ENCODE results near the gene TRIM37. TPM values are rescaled to one million over a fixed set of nuclear protein-coding genes. Genes with fewer than 3 reads are reported as not detected.

Gene TRIM37
- total RNA-seq, 1 donor from 2014 or later, result 20.3 TPM

DNA sequence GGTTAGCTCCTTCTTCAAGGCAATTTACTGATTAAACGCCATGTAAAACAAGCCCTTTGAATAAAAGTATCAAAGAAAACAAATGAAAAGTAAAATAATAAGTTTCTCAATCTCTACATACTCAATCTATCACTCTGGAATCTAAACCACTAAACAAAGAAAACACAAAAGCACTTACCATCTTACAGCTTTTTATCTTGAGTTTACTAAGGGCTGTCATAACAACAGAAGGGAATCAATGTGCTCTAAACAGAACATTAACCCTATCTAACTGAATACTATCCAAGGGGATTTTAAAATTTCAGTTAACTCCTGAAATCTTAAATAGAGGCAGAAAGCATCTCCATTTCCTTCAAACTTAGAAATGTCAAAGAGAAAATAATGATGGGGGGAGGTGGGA is 44.9 kb upstream of the TRIM37 start:
- intact Hi-C loops (cut with DNase I), result no loop called here
- H3K4me3 ChIP-seq, result no peak overlapping the region

GRCh38 chr17:59151006-59151405 is 44.3 kb upstream of the TRIM37 start:
- TF ChIP-seq, protein P1, sequence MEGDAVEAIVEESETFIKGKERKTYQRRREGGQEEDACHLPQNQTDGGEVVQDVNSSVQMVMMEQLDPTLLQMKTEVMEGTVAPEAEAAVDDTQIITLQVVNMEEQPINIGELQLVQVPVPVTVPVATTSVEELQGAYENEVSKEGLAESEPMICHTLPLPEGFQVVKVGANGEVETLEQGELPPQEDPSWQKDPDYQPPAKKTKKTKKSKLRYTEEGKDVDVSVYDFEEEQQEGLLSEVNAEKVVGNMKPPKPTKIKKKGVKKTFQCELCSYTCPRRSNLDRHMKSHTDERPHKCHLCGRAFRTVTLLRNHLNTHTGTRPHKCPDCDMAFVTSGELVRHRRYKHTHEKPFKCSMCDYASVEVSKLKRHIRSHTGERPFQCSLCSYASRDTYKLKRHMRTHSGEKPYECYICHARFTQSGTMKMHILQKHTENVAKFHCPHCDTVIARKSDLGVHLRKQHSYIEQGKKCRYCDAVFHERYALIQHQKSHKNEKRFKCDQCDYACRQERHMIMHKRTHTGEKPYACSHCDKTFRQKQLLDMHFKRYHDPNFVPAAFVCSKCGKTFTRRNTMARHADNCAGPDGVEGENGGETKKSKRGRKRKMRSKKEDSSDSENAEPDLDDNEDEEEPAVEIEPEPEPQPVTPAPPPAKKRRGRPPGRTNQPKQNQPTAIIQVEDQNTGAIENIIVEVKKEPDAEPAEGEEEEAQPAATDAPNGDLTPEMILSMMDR (IDR thresholded peaks at IDR 0.05), result no peak
- H3K27ac ChIP-seq, result no peak overlapping the region
- no peak for ATAC-seq
- no peaks in the 10 kb centered on the region for H3K27me3 ChIP-seq
- DNase-seq, result no peak
- H3K9me3 ChIP-seq, result no peaks in the 10 kb centered on the region
- H3K4me1 ChIP-seq, result peaks cover 3% of the 10 kb centered on the region
- no peaks in the 10 kb centered on the region for H3K36me3 ChIP-seq
- no peak overlapping the region for H3K4me3 ChIP-seq
- intact Hi-C loops (cut with DNase I), result no loop called here

More for the DNA sequence above, 44.9 kb upstream of the TRIM37 start:
- DNase-seq, result no peak
- ATAC-seq, result no peak
- TF ChIP-seq, protein P1 (IDR thresholded peaks at IDR 0.05), result no peak
- no peaks in the 10 kb centered on the region for H3K9me3 ChIP-seq
- peaks cover 5% of the 10 kb centered on the region for H3K4me1 ChIP-seq
- H3K27me3 ChIP-seq, result no peaks in the 10 kb centered on the region
- no peak overlapping the region for H3K27ac ChIP-seq
- H3K36me3 ChIP-seq, result no peaks in the 10 kb centered on the region

DNA sequence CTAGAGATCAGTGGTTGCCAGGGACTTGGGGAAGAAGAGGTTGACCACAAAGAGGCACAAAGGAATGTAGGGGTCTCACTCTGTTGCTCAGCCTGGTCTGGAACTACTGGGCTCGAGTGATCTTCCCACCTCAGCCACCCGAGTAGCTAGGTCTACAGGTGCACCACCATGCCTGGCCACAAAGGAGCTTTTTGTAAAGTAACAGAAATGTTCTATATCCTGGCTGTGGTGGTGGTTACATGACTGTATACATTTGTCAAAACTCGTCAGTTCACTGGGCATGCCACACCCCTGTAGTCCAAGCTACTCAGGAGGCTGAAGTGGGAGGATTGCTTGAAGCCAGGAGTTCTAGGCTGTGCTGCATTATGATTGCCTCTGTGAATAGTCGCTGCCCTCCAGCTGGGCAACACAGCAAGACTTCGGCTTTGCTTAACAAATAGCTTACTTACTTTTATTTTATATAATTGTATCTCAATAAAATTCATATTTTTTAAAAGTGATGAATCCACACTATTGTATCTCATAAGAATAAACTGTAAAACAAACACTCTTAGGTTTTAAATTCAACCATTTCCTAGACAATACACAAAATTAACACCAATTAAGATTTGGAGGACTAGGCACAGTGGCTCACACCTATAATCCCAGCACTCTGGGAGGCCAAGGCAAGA is 43.3 kb upstream of the TRIM37 start:
- Histone ChIP-seq H3K27ac (no peak overlapping the region), H3K4me3 (no peak overlapping the region), H3K9me3 (no peaks in the 10 kb centered on the region), H3K27me3 (no peaks in the 10 kb centered on the region), H3K36me3 (no peaks in the 10 kb centered on the region), H3K4me1 (no peaks in the 10 kb centered on the region)
- no peak for ATAC-seq
- DNase-seq, result no peak
- intact Hi-C loops (cut with DNase I), result no loop called here
- TF ChIP-seq, protein P1 (IDR thresholded peaks at IDR 0.05), result no peak

DNA sequence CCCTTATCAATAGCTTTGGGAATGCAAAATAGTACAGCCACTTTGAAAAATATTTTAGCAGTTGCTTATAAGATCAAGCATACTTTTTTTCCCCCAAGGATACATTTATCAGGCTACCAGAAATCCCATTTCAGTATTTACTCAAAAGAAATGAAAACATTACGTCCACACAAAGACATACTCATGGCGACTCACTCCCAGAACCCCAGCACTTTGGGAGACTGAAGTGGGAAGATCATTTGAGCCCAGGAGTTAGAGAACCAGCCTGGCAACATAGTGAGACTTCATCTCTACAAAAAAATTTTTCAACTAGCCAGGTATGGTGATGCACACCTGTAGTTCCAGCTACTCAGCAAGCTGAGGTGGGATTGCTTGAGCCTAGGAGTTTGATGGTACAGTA is 42.4 kb upstream of the TRIM37 start:
- TF ChIP-seq, protein P1 (IDR thresholded peaks at IDR 0.05), result no peak
- H3K4me3 ChIP-seq, result no peak overlapping the region

DNA sequence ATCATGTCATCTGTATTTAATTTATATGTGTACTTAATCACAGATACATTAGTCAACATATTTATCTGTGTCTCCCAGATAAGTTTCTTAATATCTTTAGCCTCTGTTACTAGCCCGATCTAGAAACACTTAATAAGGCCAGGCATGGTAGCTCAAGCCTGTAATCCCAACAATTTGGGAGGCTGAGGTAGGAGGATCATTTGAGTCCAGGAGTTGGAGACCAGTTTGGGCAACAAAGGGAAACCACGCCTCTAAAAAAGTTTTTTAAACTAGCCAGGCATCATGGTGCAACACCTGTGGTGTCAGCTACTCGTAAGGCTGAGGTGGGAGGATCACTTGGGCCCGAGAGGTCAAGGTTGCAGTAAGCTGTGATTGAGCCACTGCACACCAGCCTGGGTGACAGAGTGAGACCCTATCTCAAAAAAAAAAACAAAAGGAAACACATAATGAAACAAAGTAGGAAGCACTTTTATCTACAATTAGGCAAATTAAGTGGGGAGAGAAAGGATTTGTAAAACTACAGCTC is 39.0 kb upstream of the TRIM37 start:
- intact Hi-C loops (cut with DNase I), result no loop called here
- no peaks in the 10 kb centered on the region for H3K9me3 ChIP-seq
- no peak for DNase-seq
- no peaks in the 10 kb centered on the region for H3K36me3 ChIP-seq
- TF ChIP-seq, protein P1 (IDR thresholded peaks at IDR 0.05), result no peak
- H3K27me3 ChIP-seq, result no peaks in the 10 kb centered on the region
- no peak overlapping the region for H3K27ac ChIP-seq
- no peaks in the 10 kb centered on the region for H3K4me1 ChIP-seq
- ATAC-seq, result no peak
- no peak overlapping the region for H3K4me3 ChIP-seq

More for the DNA sequence above, 42.4 kb upstream of the TRIM37 start:
- intact Hi-C loops (cut with DNase I), result no loop called here
- H3K27ac ChIP-seq, result no peak overlapping the region
- H3K9me3 ChIP-seq, result no peaks in the 10 kb centered on the region
- no peak for DNase-seq
- no peaks in the 10 kb centered on the region for H3K4me1 ChIP-seq
- no peaks in the 10 kb centered on the region for H3K27me3 ChIP-seq
- ATAC-seq, result no peak
- no peaks in the 10 kb centered on the region for H3K36me3 ChIP-seq
